ENCODE measurements around the gene PEPD. TPM values are rescaled to one million over a fixed set of nuclear protein-coding genes. Genes with fewer than 3 reads are reported as not detected.

The PEPD gene
- total RNA-seq, 1 donor from 2014 or later = 49.7 TPM

DNA sequence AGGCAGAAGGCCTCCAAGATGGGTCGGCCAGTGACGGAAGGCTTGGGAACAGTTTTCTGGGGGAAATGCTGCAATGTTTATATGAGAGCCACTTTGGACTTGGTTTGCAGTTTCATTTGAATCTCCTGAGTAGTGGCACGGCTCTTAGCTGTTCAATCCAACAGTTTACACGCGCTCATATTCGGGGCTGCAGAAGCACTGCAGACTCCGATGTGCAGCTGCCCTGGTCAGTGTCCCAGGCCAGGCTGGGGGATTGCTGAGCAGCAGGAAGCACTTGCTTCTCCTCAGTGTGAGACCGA is 116.4 kb downstream of the PEPD start:
- Mint-ChIP-seq H3K27me3 (ENCODE audit: low read depth) (no peaks in the 10 kb centered on the region), H3K27ac (no peak overlapping the region), H3K4me3 (no peak overlapping the region), H3K36me3 (no peaks in the 10 kb centered on the region), H3K4me1 (peaks cover 5% of the 10 kb centered on the region), H3K9me3 (no peaks in the 10 kb centered on the region)
- TF ChIP-seq, protein P1, sequence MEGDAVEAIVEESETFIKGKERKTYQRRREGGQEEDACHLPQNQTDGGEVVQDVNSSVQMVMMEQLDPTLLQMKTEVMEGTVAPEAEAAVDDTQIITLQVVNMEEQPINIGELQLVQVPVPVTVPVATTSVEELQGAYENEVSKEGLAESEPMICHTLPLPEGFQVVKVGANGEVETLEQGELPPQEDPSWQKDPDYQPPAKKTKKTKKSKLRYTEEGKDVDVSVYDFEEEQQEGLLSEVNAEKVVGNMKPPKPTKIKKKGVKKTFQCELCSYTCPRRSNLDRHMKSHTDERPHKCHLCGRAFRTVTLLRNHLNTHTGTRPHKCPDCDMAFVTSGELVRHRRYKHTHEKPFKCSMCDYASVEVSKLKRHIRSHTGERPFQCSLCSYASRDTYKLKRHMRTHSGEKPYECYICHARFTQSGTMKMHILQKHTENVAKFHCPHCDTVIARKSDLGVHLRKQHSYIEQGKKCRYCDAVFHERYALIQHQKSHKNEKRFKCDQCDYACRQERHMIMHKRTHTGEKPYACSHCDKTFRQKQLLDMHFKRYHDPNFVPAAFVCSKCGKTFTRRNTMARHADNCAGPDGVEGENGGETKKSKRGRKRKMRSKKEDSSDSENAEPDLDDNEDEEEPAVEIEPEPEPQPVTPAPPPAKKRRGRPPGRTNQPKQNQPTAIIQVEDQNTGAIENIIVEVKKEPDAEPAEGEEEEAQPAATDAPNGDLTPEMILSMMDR (IDR thresholded peaks at IDR 0.05; ENCODE audit: unreplicated experiment) = no peak
- no peak for DNase-seq (ENCODE audit: low spot score in 2 of 2, unreplicated experiment in 2 of 2)

DNA sequence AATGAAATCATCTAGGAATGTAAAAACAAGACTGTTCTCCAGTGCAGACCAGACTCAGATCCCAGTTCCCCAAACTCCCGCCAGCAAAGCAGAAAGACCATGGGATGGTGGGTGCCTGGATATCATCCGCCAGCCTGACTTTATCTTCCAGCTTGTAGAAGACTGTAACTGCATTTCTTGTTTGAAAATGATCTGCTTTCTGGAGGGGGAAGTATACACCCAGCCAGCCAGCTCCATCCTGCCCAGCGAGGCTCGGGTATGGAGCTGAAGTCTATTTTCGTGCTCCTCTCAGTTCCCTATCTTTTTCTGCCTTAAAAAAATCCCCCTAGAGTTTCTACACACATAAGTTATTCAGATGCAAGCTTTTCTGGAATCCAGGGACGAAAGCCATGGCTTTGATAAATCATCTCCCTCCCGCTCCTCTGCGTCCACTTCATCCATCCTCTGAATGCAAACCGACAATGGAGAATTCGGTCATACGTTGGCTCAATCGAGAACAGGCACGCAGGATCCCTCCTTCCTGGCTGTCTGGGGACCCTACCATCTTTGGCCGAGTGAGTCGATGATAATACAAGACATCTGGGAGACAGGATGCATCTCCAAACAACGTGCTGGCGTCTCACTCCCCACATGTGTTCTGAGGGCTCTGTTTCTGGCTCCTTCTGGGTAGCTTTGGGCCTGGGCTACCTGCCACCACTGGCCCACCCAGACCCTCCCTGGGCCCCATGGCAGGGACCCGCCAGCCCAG is 116.9 kb downstream of the PEPD start:
- Mint-ChIP-seq H3K4me3 (no peak overlapping the region), H3K4me1 (peaks cover 5% of the 10 kb centered on the region), H3K9me3 (no peaks in the 10 kb centered on the region), H3K27me3 (ENCODE audit: low read depth) (no peaks in the 10 kb centered on the region), H3K36me3 (no peaks in the 10 kb centered on the region), H3K27ac (no peak overlapping the region)
- DNase-seq (ENCODE audit: low spot score in 2 of 2, unreplicated experiment in 2 of 2) = no peak
- TF ChIP-seq, protein P1 (IDR thresholded peaks at IDR 0.05; ENCODE audit: unreplicated experiment) = no peak

DNA sequence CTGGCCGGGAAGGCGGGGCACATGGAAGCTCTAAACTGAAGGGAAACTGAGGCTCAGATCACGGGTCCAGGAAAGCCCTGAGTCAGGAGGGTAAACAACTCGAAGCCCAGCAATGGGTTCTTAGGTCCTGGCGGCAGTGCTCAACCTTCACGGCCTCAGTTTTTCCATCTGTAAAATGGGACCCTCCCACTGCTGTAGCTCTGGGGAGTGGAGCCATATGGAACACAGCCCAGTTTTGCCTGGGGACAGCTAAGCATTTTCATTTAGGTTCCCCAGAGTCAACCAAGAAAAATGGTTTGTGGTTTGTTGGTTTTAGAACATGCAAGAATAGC is 117.7 kb downstream of the PEPD start:
- no peak for DNase-seq (ENCODE audit: low spot score in 2 of 2, unreplicated experiment in 2 of 2)
- no peaks in the 10 kb centered on the region for H3K36me3 Mint-ChIP-seq
- no peaks in the 10 kb centered on the region for H3K9me3 Mint-ChIP-seq
- peaks cover 5% of the 10 kb centered on the region for H3K4me1 Mint-ChIP-seq
- H3K27ac Mint-ChIP-seq = no peak overlapping the region
- TF ChIP-seq, protein P1 (IDR thresholded peaks at IDR 0.05; ENCODE audit: unreplicated experiment) = no peak
- H3K27me3 Mint-ChIP-seq (ENCODE audit: low read depth) = no peaks in the 10 kb centered on the region
- H3K4me3 Mint-ChIP-seq = no peak overlapping the region

DNA sequence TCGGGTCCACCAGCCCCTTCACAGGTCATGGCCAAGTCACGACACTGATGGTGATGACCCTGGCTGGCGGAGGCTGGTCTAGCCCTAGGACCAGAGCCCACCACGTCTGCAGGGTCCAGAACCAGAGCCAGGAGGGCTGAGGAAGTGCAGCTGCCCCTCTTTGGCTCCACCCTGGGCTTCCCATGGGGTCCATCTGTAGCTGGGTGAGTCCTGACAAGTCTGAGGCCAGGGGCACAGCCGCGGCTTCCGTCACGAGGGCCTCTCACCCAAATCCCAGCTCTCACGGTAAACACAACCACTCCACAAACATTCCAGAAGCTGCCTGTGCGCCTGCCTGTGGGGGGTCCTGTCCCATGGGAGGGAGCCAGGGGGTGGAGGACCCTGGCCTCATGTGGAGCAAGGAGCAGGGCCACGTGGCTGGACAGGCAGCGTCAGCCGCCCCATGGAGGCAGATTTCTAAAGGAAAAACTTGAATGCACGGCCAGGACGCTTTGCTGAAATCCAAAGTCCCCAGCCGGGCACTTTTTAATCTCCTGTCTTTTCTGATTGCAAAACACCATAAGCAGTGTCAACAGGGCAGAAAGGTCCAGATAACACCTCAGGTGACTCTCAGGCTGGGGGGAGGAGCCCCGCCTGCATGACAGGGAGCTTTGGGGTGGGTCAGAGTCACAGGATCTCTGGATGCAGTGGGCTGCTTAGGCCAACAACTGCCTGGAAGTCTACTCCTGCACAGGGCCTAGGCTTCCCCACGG is 118.2 kb downstream of the PEPD start:
- no peaks in the 10 kb centered on the region for H3K27me3 Mint-ChIP-seq (ENCODE audit: low read depth)
- TF ChIP-seq, protein P1 (IDR thresholded peaks at IDR 0.05; ENCODE audit: unreplicated experiment) = no peak
- no peak for DNase-seq (ENCODE audit: low spot score in 2 of 2, unreplicated experiment in 2 of 2)
- H3K4me1 Mint-ChIP-seq = peaks cover 5% of the 10 kb centered on the region
- H3K9me3 Mint-ChIP-seq = no peaks in the 10 kb centered on the region
- H3K27ac Mint-ChIP-seq = no peak overlapping the region
- H3K36me3 Mint-ChIP-seq = no peaks in the 10 kb centered on the region
- H3K4me3 Mint-ChIP-seq = no peak overlapping the region

DNA sequence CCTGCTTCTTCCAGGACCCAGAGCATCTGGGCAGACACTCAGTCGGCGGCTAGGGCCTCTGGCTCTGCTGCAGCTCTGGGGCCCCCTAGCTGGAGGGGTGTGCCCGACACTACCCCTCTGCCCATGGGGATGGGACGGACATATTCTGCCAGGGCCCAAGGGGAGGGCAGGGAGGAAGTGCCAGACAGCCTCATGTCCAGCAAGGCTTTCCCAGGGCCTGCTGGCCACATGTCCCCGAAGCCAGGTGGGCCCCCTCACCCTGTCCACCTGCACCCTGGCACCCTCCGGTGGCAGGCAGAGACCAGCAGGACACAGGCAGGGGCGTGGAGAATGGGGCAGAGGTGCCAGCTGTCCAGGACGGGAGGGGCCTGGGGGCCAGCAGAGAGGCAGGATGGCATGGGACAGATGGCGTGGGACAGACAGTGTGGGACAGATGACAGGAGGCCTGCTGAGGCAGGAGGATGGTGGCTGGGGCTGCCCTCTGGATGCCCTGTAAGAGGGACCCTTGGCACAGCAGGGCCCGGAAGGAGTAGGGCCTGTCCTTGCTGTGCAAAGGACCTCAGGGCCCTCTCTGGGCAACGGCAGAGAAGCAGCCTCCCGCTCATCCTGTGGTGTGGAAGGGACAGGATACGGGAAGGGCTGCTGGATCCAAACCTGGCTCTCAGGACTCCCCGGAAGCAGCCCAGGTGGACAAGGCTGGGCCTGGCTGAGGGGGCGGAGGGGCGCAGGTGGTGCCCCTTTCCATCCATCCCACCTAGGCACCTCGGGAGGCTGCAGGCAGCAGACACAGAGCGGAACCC is 119.0 kb downstream of the PEPD start:
- TF ChIP-seq, protein P1 (IDR thresholded peaks at IDR 0.05; ENCODE audit: unreplicated experiment) = no peak
- no peaks in the 10 kb centered on the region for H3K27me3 Mint-ChIP-seq (ENCODE audit: low read depth)
- no peaks in the 10 kb centered on the region for H3K36me3 Mint-ChIP-seq
- H3K4me1 Mint-ChIP-seq = peaks cover 5% of the 10 kb centered on the region
- no peak overlapping the region for H3K4me3 Mint-ChIP-seq
- H3K27ac Mint-ChIP-seq = no peak overlapping the region
- DNase-seq (ENCODE audit: low spot score in 2 of 2, unreplicated experiment in 2 of 2) = no peak
- no peaks in the 10 kb centered on the region for H3K9me3 Mint-ChIP-seq
